ENCODE data around the gene UBR2. TPM values are rescaled to one million over a fixed set of nuclear protein-coding genes. Genes with fewer than 3 reads are reported as not detected.
A peak's percentile ranks its signal among the peaks of the same experiment; 100 is the strongest.

UBR2 gene
- total RNA-seq, 1 experiment from 2014 or later, result 21.1 TPM

DNA sequence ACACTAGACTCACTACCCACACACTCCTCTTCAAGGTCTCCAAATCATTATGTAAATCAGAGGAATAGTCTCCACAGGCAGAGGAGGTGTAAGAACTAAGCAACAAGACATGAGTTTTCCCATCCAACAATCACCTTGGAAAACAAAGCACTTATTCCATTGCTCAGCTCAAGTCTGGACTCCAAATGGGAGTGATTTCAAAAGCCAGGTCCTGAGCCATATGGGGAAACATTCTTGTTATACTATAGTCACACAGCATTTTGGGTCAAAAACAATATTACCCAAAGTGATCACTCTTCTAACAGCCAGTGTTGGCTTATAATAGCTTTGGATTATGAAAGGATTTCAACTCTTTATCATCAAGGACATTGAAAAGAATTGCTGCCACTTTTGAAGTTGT lies 162.2 kb downstream of the UBR2 start:
- no peak overlapping the region for H2AFZ ChIP-seq
- no peaks in the 10 kb centered on the region for H3K9me3 ChIP-seq (ENCODE audit: insufficient read depth, low read depth)
- no peak for DNase-seq
- H4K20me1 ChIP-seq (ENCODE audit: insufficient read depth), result no peaks in the 10 kb centered on the region
- H3K79me2 ChIP-seq (ENCODE audit: low read depth), result no peaks in the 10 kb centered on the region
- no peak for TF ChIP-seq EZH2 (IDR thresholded peaks at IDR 0.05; ENCODE audit: low read depth)
- TF ChIP-seq, protein P1, sequence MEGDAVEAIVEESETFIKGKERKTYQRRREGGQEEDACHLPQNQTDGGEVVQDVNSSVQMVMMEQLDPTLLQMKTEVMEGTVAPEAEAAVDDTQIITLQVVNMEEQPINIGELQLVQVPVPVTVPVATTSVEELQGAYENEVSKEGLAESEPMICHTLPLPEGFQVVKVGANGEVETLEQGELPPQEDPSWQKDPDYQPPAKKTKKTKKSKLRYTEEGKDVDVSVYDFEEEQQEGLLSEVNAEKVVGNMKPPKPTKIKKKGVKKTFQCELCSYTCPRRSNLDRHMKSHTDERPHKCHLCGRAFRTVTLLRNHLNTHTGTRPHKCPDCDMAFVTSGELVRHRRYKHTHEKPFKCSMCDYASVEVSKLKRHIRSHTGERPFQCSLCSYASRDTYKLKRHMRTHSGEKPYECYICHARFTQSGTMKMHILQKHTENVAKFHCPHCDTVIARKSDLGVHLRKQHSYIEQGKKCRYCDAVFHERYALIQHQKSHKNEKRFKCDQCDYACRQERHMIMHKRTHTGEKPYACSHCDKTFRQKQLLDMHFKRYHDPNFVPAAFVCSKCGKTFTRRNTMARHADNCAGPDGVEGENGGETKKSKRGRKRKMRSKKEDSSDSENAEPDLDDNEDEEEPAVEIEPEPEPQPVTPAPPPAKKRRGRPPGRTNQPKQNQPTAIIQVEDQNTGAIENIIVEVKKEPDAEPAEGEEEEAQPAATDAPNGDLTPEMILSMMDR (conservative IDR thresholded peaks at IDR 0.05), result no peak
- H3F3A ChIP-seq (ENCODE audit: insufficient read depth, low read depth), result 0 out of 2 replicates have a peak, but pooled peaks cover 3% of the 10 kb centered on the region
- intact Hi-C loops (cut with micrococcal nuclease; ENCODE audit: unreplicated experiment), result loop anchor here (1.0 to 10.0 kb wide), 6 partner anchors 34 to 941 kb away; partner anchors contain the start of genes PRICKLE4 and TOMM6
- no peak overlapping the region for H3K27ac ChIP-seq
- BruUV-seq (replicated peaks), result no TSS peak
- H3K4me2 ChIP-seq, result peak overlapping the region; percentile 11; the same call in 1 of the 2 replicates
- ChIA-PET CTCF (interaction anchor here (0.6 to 1.5 kb wide), 4 partner anchors 10 to 486 kb away, joined by 4 to 5 read pairs (median 4); no protein-coding TSS in a partner anchor), POLR2A (ENCODE audit: unreplicated experiment) (interaction anchor here (0.6 kb wide), 1 partner anchor 88 kb away, joined by 7 read pairs; no protein-coding TSS in a partner anchor)
- H3K4me1 ChIP-seq (replicated peaks; ENCODE audit: insufficient read depth), result 0 out of 2 replicates have a peak, but pooled peaks cover 6% of the 10 kb centered on the region
- H3K9me2 ChIP-seq (ENCODE audit: insufficient read depth), result no peaks in the 10 kb centered on the region
- no peaks in the 10 kb centered on the region for H3K27me3 ChIP-seq (ENCODE audit: insufficient read depth, low read depth)
- no peaks in the 10 kb centered on the region for H3K36me3 ChIP-seq (ENCODE audit: low read depth)
- no peak overlapping the region for H3K4me3 ChIP-seq

DNA sequence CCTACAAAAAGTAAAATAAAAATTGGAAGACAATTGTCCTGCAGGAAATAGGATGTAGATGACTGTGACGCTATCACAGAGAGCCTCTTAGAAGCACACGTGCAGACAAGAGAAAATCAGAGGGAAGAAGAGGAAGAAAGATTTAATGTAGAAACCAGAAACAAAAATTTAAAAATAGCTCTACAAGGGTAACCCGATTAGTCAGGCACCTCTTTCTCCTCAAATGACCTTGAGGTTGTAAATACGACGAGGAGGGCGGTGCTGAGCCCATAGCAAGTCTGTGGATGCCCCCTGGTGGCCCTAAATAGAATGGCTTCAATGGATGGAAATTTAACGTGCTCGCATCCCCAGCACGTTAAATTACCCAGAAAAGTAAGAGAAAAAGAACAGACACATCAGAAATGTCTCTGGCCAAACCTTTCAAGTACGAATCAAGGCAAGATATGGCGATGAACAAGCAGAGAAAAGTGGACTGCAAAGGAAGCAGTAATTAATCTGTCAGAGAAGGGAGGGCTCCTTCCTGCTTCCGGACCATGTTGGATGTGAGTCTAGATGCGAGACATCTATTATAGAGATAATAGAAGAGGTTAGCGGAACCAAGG lies 162.8 kb downstream of the UBR2 start:
- no peaks in the 10 kb centered on the region for H4K20me1 ChIP-seq (ENCODE audit: insufficient read depth)
- no peak overlapping the region for H3K4me3 ChIP-seq
- peak overlapping the region; percentile 11; the same call in 1 of the 2 replicates for H3K4me2 ChIP-seq
- H3K9me3 ChIP-seq (ENCODE audit: insufficient read depth, low read depth), result no peaks in the 10 kb centered on the region
- H3K36me3 ChIP-seq (ENCODE audit: low read depth), result no peaks in the 10 kb centered on the region
- 0 out of 2 replicates have a peak, but pooled peaks cover 6% of the 10 kb centered on the region for H3K4me1 ChIP-seq (replicated peaks; ENCODE audit: insufficient read depth)
- TF ChIP-seq EZH2 (IDR thresholded peaks at IDR 0.05; ENCODE audit: low read depth), result no peak
- TF ChIP-seq, protein P1 (conservative IDR thresholded peaks at IDR 0.05), result peak; percentile 95
- 0 out of 2 replicates have a peak, but pooled peaks cover 3% of the 10 kb centered on the region for H3F3A ChIP-seq (ENCODE audit: insufficient read depth, low read depth)
- intact Hi-C loops (cut with micrococcal nuclease; ENCODE audit: unreplicated experiment), result loop anchor here (1.0 to 10.0 kb wide), 6 partner anchors 34 to 942 kb away; partner anchors contain the start of genes PRICKLE4 and TOMM6
- no peak overlapping the region for H3K27ac ChIP-seq
- DNase-seq, result peak in 1 of 2 experiments; percentile 47
- no peak overlapping the region for H2AFZ ChIP-seq
- no peaks in the 10 kb centered on the region for H3K79me2 ChIP-seq (ENCODE audit: low read depth)
- no TSS peak for BruUV-seq (replicated peaks)
- POLR2A ChIA-PET (ENCODE audit: unreplicated experiment), result interaction anchor here (0.6 kb wide), 1 partner anchor 89 kb away, joined by 7 read pairs; no protein-coding TSS in a partner anchor
- no peaks in the 10 kb centered on the region for H3K9me2 ChIP-seq (ENCODE audit: insufficient read depth)
- H3K27me3 ChIP-seq (ENCODE audit: insufficient read depth, low read depth), result no peaks in the 10 kb centered on the region
- CTCF ChIA-PET, result interaction anchor here (0.6 to 1.5 kb wide), 3 partner anchors 35 to 487 kb away, joined by 4 to 5 read pairs (median 4); no protein-coding TSS in a partner anchor

DNA sequence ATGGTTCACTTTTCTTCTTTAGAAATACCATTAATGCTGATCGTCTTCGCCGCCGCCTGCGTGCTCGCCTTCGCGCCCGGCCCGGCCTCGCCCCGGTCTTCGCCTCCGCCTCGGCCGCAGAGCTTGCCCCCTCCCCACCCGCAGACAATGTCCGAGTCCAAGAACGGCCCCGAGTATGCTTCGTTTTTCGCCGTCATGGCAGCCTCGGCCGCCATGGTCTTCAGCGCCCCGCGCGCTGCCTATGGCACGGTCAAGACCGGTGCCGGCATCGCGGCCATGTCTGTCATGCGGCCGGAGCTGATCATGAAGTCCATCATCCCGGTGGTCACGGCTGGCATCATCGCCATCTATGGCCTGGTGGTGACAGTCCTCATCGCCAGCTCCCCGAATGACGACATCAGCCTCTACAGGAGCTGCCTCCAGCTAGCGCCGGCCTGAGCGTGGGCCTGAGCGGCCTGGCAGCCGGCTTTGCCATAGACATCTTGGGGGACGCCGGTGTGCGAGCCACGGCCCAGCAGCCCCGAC lies 163.3 kb downstream of the UBR2 start:
- no peaks in the 10 kb centered on the region for H3K79me2 ChIP-seq (ENCODE audit: low read depth)
- no peaks in the 10 kb centered on the region for H3K9me3 ChIP-seq (ENCODE audit: insufficient read depth, low read depth)
- H3K27ac ChIP-seq, result no peak overlapping the region
- no peaks in the 10 kb centered on the region for H3K9me2 ChIP-seq (ENCODE audit: insufficient read depth)
- H3K36me3 ChIP-seq (ENCODE audit: low read depth), result no peaks in the 10 kb centered on the region
- H3K4me2 ChIP-seq, result no peak overlapping the region
- TF ChIP-seq, protein P1 (conservative IDR thresholded peaks at IDR 0.05), result no peak
- TF ChIP-seq EZH2 (IDR thresholded peaks at IDR 0.05; ENCODE audit: low read depth), result no peak
- 0 out of 2 replicates have a peak, but pooled peaks cover 6% of the 10 kb centered on the region for H3K4me1 ChIP-seq (replicated peaks; ENCODE audit: insufficient read depth)
- no peak overlapping the region for H3K4me3 ChIP-seq
- H3K27me3 ChIP-seq (ENCODE audit: insufficient read depth, low read depth), result no peaks in the 10 kb centered on the region
- ChIA-PET POLR2A (ENCODE audit: unreplicated experiment) (no interaction called here), CTCF (interaction anchor here (0.5 to 1.5 kb wide), 3 partner anchors 14 to 65 kb away, joined by 3 to 5 read pairs (median 5); no protein-coding TSS in a partner anchor)
- BruUV-seq (replicated peaks), result no TSS peak
- no peak overlapping the region for H2AFZ ChIP-seq
- intact Hi-C loops (cut with micrococcal nuclease; ENCODE audit: unreplicated experiment), result loop anchor here (5.0 to 10.0 kb wide), 4 partner anchors 35 to 942 kb away; partner anchors contain the start of genes PRICKLE4 and TOMM6
- no peak for DNase-seq
- H3F3A ChIP-seq (ENCODE audit: insufficient read depth, low read depth), result 0 out of 2 replicates have a peak, but pooled peaks cover 3% of the 10 kb centered on the region
- no peaks in the 10 kb centered on the region for H4K20me1 ChIP-seq (ENCODE audit: insufficient read depth)

Data from PC-9 (cell line).